Calu3 (cell line): ENCODE results near the gene ADAMTSL3. TPM values are rescaled to one million over a fixed set of nuclear protein-coding genes. Genes with fewer than 3 reads are reported as not detected.

Experiments used
- BruUV-seq: library from RNA; stranded (reverse); fragments of 400-500 nt; replicated peaks from 2 replicates; lab custom pipeline; 2021; lab: Mats Ljungman, UMichigan
- CTCF ChIA-PET: fragments of 300-600 bp; sonication (Branson Sonifier 250); formaldehyde crosslinking; loops from one replicate; lab custom pipeline; 2022; ENCODE audit warnings: antibody characterized with exemption; lab: Charles Lee
- DNase-seq: peaks from one replicate; pipeline ENCODE4 v3.0.0; 2022
- H3K27ac Mint-ChIP-seq: one replicate; pipeline ENCODE4 v1.8.0; 2022; ENCODE audit warnings: mixed read lengths; ENCODE audit not compliant: unreplicated experiment
- H3K27me3 Mint-ChIP-seq: one replicate; pipeline ENCODE4 v1.8.0; 2022; ENCODE audit warnings: mixed read lengths; ENCODE audit not compliant: unreplicated experiment
- H3K36me3 Mint-ChIP-seq: one replicate; pipeline ENCODE4 v1.8.0; 2022; ENCODE audit warnings: mild to moderate bottlenecking, moderate library complexity, mixed read lengths; ENCODE audit not compliant: insufficient read depth, unreplicated experiment
- H3K4me1 Mint-ChIP-seq: one replicate; pipeline ENCODE4 v1.8.0; 2022; ENCODE audit warnings: mild to moderate bottlenecking, low read depth, mixed read lengths; ENCODE audit not compliant: unreplicated experiment
- H3K4me3 Mint-ChIP-seq: one replicate; pipeline ENCODE4 v1.8.0; 2022; ENCODE audit warnings: mild to moderate bottlenecking, low read depth, moderate library complexity, mixed read lengths; ENCODE audit not compliant: unreplicated experiment
- H3K9me3 Mint-ChIP-seq: one replicate; pipeline ENCODE4 v1.8.0; 2022; ENCODE audit warnings: low read depth, mixed read lengths; ENCODE audit not compliant: unreplicated experiment
- intact Hi-C: fragments of 100-400 bp; cut with micrococcal nuclease; formaldehyde crosslinking; loops from one replicate; pipeline ENCODE4 v1.10.0; 2022; ENCODE audit not compliant: unreplicated experiment
- total RNA-seq: library from RNA; stranded (reverse); gene quantifications from 2 replicates; pipeline ENCODE4 v1.2.3, GENCODE V29; 2022
- TF ChIP-seq, protein P1 (sequence below): fragments of 200-600 bp; IDR thresholded peaks from one replicate; pipeline ENCODE4 v1.8.0; 2022; ENCODE audit warnings: antibody characterized with exemption; ENCODE audit not compliant: unreplicated experiment

The ADAMTSL3 gene
- total RNA-seq, 1 experiment from 2014 or later, result 2.4 TPM

DNA sequence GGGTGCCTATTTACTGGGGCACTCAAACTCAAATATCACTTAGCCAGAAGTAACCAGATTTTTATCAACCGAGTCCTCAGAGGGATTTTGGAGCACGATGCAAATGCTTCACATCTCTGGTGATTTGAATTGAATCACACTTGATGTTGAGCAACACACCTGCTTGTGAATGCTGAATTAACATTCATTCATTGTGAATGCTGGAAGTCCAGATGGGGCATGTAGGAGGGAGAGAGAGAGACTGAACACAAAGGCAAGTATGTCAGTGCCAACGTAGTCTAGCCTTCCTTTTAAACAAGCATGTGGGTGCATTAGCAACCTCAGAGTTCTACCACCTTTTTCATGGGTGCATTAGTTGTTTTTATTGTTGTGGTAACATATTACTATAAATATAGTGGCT lies 156.2 kb downstream of the ADAMTSL3 start:
- CTCF ChIA-PET, result no interaction called here
- BruUV-seq, result no TSS peak
- Mint-ChIP-seq H3K36me3 (no peaks in the 10 kb centered on the region), H3K9me3 (no peaks in the 10 kb centered on the region), H3K27ac (no peak overlapping the region), H3K4me1 (no peaks in the 10 kb centered on the region), H3K27me3 (no peaks in the 10 kb centered on the region), H3K4me3 (no peak overlapping the region)
- intact Hi-C loops, result no loop called here
- DNase-seq, result no peak
- TF ChIP-seq, protein P1, sequence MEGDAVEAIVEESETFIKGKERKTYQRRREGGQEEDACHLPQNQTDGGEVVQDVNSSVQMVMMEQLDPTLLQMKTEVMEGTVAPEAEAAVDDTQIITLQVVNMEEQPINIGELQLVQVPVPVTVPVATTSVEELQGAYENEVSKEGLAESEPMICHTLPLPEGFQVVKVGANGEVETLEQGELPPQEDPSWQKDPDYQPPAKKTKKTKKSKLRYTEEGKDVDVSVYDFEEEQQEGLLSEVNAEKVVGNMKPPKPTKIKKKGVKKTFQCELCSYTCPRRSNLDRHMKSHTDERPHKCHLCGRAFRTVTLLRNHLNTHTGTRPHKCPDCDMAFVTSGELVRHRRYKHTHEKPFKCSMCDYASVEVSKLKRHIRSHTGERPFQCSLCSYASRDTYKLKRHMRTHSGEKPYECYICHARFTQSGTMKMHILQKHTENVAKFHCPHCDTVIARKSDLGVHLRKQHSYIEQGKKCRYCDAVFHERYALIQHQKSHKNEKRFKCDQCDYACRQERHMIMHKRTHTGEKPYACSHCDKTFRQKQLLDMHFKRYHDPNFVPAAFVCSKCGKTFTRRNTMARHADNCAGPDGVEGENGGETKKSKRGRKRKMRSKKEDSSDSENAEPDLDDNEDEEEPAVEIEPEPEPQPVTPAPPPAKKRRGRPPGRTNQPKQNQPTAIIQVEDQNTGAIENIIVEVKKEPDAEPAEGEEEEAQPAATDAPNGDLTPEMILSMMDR, result no peak

- Mint-ChIP-seq H3K4me1 (no peaks in the 10 kb centered on the region), H3K36me3 (no peaks in the 10 kb centered on the region), H3K27ac (no peak overlapping the region), H3K27me3 (no peaks in the 10 kb centered on the region), H3K4me3 (no peak overlapping the region), H3K9me3 (no peaks in the 10 kb centered on the region)
- intact Hi-C loops, result no loop called here
- no TSS peak for BruUV-seq
- no peak for DNase-seq
- CTCF ChIA-PET, result no interaction called here
- TF ChIP-seq, protein P1, result no peak
Observed at GRCh38 chr15:83813682-83814081, 159.8 kb downstream of the ADAMTSL3 start.

DNA sequence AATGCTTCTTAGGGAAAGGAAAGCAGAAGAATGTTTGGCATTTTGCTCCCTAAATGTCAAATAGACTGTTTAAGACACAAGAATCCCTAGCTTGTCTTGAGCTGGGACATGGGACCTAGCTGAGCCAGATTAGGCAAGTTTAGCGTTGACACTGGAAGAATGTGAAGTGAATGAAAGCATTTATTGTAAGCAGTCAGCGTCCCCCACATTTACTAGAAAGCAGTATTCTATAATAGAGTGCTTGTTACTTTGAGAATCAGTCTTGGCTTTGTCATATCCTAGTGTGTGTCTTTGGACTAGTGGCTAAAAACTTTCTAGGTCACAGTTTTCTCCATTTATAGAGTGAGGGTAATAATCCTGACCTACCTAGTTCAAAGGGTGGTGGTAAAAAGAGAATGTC lies 161.6 kb downstream of the ADAMTSL3 start:
- intact Hi-C loops, result no loop called here
- Mint-ChIP-seq H3K4me1 (no peaks in the 10 kb centered on the region), H3K9me3 (no peaks in the 10 kb centered on the region), H3K36me3 (no peaks in the 10 kb centered on the region), H3K27me3 (no peaks in the 10 kb centered on the region), H3K27ac (no peak overlapping the region), H3K4me3 (no peak overlapping the region)
- no peak for DNase-seq
- CTCF ChIA-PET, result interaction anchor here (0.9 kb wide), 1 partner anchor 15 kb away, joined by 3 read pairs; no protein-coding TSS in a partner anchor
- no TSS peak for BruUV-seq
- TF ChIP-seq, protein P1, result no peak

GRCh38 chr15:83816124-83816883 lies 162.4 kb downstream of the ADAMTSL3 start:
- CTCF ChIA-PET, result no interaction called here
- BruUV-seq, result no TSS peak
- H3K4me1 Mint-ChIP-seq, result no peaks in the 10 kb centered on the region
- H3K27ac Mint-ChIP-seq, result no peak overlapping the region
- no peaks in the 10 kb centered on the region for H3K9me3 Mint-ChIP-seq
- no peaks in the 10 kb centered on the region for H3K36me3 Mint-ChIP-seq
- no peak for DNase-seq
- TF ChIP-seq, protein P1, result no peak
- intact Hi-C loops, result no loop called here
- H3K4me3 Mint-ChIP-seq, result no peak overlapping the region
- H3K27me3 Mint-ChIP-seq, result no peaks in the 10 kb centered on the region
